Tibial nerve (tissue), 4 donors: ENCODE measurements around the gene MYCBP. TPM values are rescaled to one million over a fixed set of nuclear protein-coding genes. Genes with fewer than 3 reads are reported as not detected.

Source experiments
- DNase-seq, 2 donors: peaks; one replicate each; pipeline ENCODE4 v3.0.0-alpha.2; 2019; ENCODE audit warnings: low spot score in 2 of 2
- H3K27ac ChIP-seq, 4 donors: fragments of 200-600 bp; sonication (generic) in 3 of 4; one replicate each; pipeline ENCODE4 v1.5.1; 2017 to 2019; ENCODE audit warnings: mild to moderate bottlenecking in 1 of 4
- H3K27me3 ChIP-seq, 2 donors: fragments of 200-600 bp; sonication (generic) in 1 of 2; one replicate each; pipeline versions ENCODE4 v1.5.1 to v1.6.0; 2017 to 2019
- H3K36me3 ChIP-seq, 3 donors: fragments of 200-600 bp; sonication (generic); one replicate each; pipeline ENCODE4 v1.5.1; 2018 to 2019
- H3K4me1 ChIP-seq, 4 donors: fragments of 200-600 bp; sonication (generic) in 3 of 4; one replicate each; pipeline ENCODE4 v1.5.1; 2017 to 2019
- H3K4me3 ChIP-seq, 4 donors: fragments of 200-600 bp; sonication (generic) in 3 of 4; one replicate each; pipeline ENCODE4 v1.5.1; 2017 to 2019; ENCODE audit warnings: mild to moderate bottlenecking in 1 of 4, moderate library complexity in 1 of 4
- H3K9me3 ChIP-seq, 4 donors: fragments of 200-600 bp; sonication (generic) in 3 of 4; one replicate each; pipeline ENCODE4 v1.5.1; 2017 to 2019
- CTCF ChIP-seq, 5 experiments: fragments of 200-600 bp in 3 of 5; fragments of 450-650 bp in 2 of 5; sonication (generic) in 3 of 5; IDR thresholded peaks; one replicate each; pipeline ENCODE4 v1.5.1; 2016 to 2019; ENCODE audit warnings: antibody characterized with exemption in 5 of 5, mild to moderate bottlenecking in 3 of 5, moderate library complexity in 2 of 5
- EP300 ChIP-seq, 2 donors: sonication (generic); formaldehyde crosslinking; IDR thresholded peaks; one replicate each; pipeline ENCODE4 v1.6.1; 2017; ENCODE audit warnings: antibody characterized with exemption in 2 of 2, mild to moderate bottlenecking in 1 of 2
- POLR2A ChIP-seq, 2 donors: fragments of 450-650 bp; IDR thresholded peaks; one replicate each; pipeline ENCODE4 v1.6.1; 2017; ENCODE audit warnings: antibody characterized with exemption in 2 of 2, mild to moderate bottlenecking in 2 of 2, moderate library complexity in 2 of 2
- WGBS, 2 donors: methylation state at CpG; one replicate each; pipeline ENCODE4 v1.1.5; 2018; 5-methylcytosine and 5-hydroxymethylcytosine counted together
- total RNA-seq, 4 donors: library from RNA; depleted of rRNA; stranded (reverse); fragments of >200 nt; gene quantifications; one replicate each; pipeline ENCODE4 v1.1.0, GENCODE V29; 2016

The MYCBP gene
- total RNA-seq, 4 donors from 2014 or later, result 5.5 to 10.9 (median 10.3) TPM

- TF ChIP-seq EP300 (IDR thresholded peaks at IDR 0.05) (no peak), CTCF (IDR thresholded peaks at IDR 0.05) (no peak), POLR2A (IDR thresholded peaks at IDR 0.05) (no peak)
- Histone ChIP-seq H3K9me3 (no peaks in the 10 kb centered on the region), H3K36me3 (no peaks in the 10 kb centered on the region), H3K4me1 (peaks cover 0 to 17% (median 0%) of the 10 kb centered on the region in 4 donors), H3K4me3 (no peak overlapping the region), H3K27ac (no peak overlapping the region), H3K27me3 (no peaks in the 10 kb centered on the region)
- WGBS, 2 donors, result 80 to 86% methylated on average over 6 of the region's 6 CpGs
- no peak for DNase-seq
These were observed 41.3 kb downstream of the MYCBP start for GRCh38 chr1:38831731-38832369.

GRCh38 chr1:38829368-38829767 lies 43.8 kb downstream of the MYCBP start:
- 13 to 29% methylated on average over 1 of the region's 1 CpG for WGBS, 2 donors
- Histone ChIP-seq H3K9me3 (no peaks in the 10 kb centered on the region), H3K4me1 (peaks cover 0 to 13% (median 0%) of the 10 kb centered on the region in 4 donors), H3K36me3 (no peaks in the 10 kb centered on the region), H3K4me3 (no peak overlapping the region), H3K27me3 (no peaks in the 10 kb centered on the region), H3K27ac (no peak overlapping the region)
- TF ChIP-seq POLR2A (IDR thresholded peaks at IDR 0.05), result no peak
- no peak for TF ChIP-seq CTCF (IDR thresholded peaks at IDR 0.05)
- no peak for TF ChIP-seq EP300 (IDR thresholded peaks at IDR 0.05)
- DNase-seq, result no peak

GRCh38 chr1:38827318-38827717 lies 45.8 kb downstream of the MYCBP start:
- DNase-seq, result no peak
- Histone ChIP-seq H3K27me3 (no peaks in the 10 kb centered on the region), H3K27ac (no peak overlapping the region), H3K4me1 (no peaks in the 10 kb centered on the region), H3K9me3 (no peaks in the 10 kb centered on the region), H3K4me3 (no peak overlapping the region), H3K36me3 (no peaks in the 10 kb centered on the region)
- TF ChIP-seq POLR2A (IDR thresholded peaks at IDR 0.05) (no peak), CTCF (IDR thresholded peaks at IDR 0.05) (no peak), EP300 (IDR thresholded peaks at IDR 0.05) (no peak)
- 81 to 83% methylated on average over 2 of the region's 2 CpGs for WGBS, 2 donors

- no peak overlapping the region for H3K4me3 ChIP-seq
- H3K4me1 ChIP-seq, result no peaks in the 10 kb centered on the region
- no peak for DNase-seq
- TF ChIP-seq CTCF (IDR thresholded peaks at IDR 0.05) (no peak), EP300 (IDR thresholded peaks at IDR 0.05) (no peak), POLR2A (IDR thresholded peaks at IDR 0.05) (no peak)
- H3K9me3 ChIP-seq, result no peaks in the 10 kb centered on the region
- H3K36me3 ChIP-seq, result no peaks in the 10 kb centered on the region
- H3K27ac ChIP-seq, result no peak overlapping the region
- no peaks in the 10 kb centered on the region for H3K27me3 ChIP-seq
These were observed 46.3 kb downstream of the MYCBP start for GRCh38 chr1:38826886-38827285.

GRCh38 chr1:38826262-38826661 lies 46.9 kb downstream of the MYCBP start:
- no peak for DNase-seq
- H3K27me3 ChIP-seq, result peaks cover 0 to 2% of the 10 kb centered on the region in 2 donors
- H3K4me3 ChIP-seq, result no peak overlapping the region
- TF ChIP-seq CTCF (IDR thresholded peaks at IDR 0.05), result no peak
- no peak for TF ChIP-seq POLR2A (IDR thresholded peaks at IDR 0.05)
- TF ChIP-seq EP300 (IDR thresholded peaks at IDR 0.05), result no peak
- no peaks in the 10 kb centered on the region for H3K9me3 ChIP-seq
- no peaks in the 10 kb centered on the region for H3K4me1 ChIP-seq
- H3K36me3 ChIP-seq, result no peaks in the 10 kb centered on the region
- WGBS, 2 donors, result 62 to 65% methylated on average over 3 of the region's 3 CpGs
- no peak overlapping the region for H3K27ac ChIP-seq
